ENCODE data around the gene TUBB4B.

Gene TUBB4B

DNA sequence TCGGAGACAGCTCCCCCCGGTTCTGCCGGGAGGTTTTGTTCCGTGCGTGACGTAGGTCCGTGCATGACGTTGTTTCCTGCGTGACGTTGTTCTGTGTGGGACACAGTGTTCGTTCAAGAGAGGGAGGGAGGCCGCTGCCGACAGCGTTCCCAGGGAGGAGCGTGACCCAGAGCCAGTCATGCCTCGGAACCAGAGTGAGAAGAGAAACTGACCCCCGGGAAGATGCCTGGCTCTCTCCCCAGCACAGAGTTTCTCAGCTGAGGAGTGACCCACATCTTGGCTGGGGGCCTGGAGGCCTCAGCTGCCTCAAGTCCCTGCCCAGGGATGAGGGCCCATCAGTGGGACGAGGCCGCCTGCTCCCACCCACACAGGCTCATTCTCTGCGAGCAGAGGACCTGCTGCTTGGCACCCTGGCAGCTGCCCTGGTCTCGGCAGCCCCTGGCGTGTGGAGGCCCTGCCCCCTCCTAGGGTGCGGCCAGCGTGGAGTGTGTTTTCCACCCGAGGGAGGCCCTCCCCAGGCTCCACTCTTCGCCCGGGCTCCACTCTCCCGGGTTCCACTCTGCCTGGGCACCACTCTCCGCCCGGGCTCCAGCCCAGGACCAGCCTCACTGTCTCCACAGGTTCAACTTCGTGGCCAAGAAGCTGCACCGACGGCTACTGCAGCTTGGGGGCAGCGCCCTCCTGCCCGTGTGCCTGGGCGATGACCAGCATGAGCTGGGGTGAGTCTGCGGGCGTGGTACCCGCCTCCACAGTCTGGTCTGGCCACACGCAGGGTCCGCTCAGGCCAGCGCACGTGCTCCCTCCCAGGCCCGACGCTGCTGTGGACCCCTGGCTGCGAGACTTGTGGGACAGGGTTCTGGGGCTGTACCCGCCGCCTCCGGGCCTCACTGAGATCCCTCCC is 27.7 kb upstream of the TUBB4B start:
- no peak overlapping the region for H3K4me3 ChIP-seq (ENCODE audit: low read length)
- no peaks in the 10 kb centered on the region for H3K9me3 ChIP-seq (ENCODE audit: insufficient read depth, low read depth, low read length)
- WGBS: 93% methylated on average over 49 of the region's 49 CpGs
- no peak overlapping the region for H3K9ac ChIP-seq (ENCODE audit: low read depth, low read length)
- H3K27ac ChIP-seq (ENCODE audit: low read depth, low read length): no peak overlapping the region
- H3K27me3 ChIP-seq (ENCODE audit: insufficient read depth, low read length): no peaks in the 10 kb centered on the region
- H3K36me3 ChIP-seq (ENCODE audit: insufficient read depth, low read length): peaks cover 31% of the 10 kb centered on the region
- no peaks in the 10 kb centered on the region for H3K4me1 ChIP-seq (ENCODE audit: insufficient read depth, low read length)

GRCh38 chr9:137214620-137215019 is 26.5 kb upstream of the TUBB4B start:
- H3K27me3 ChIP-seq (ENCODE audit: insufficient read depth, low read length): no peaks in the 10 kb centered on the region
- H3K4me3 ChIP-seq (ENCODE audit: low read length): no peak overlapping the region
- 96% methylated on average over 19 of the region's 19 CpGs for WGBS
- no peaks in the 10 kb centered on the region for H3K9me3 ChIP-seq (ENCODE audit: insufficient read depth, low read depth, low read length)
- H3K36me3 ChIP-seq (ENCODE audit: insufficient read depth, low read length): peaks cover 23% of the 10 kb centered on the region
- H3K4me1 ChIP-seq (ENCODE audit: insufficient read depth, low read length): no peaks in the 10 kb centered on the region; the same call in 1 of the 2 replicates
- H3K9ac ChIP-seq (ENCODE audit: low read depth, low read length): no peak overlapping the region
- no peak overlapping the region for H3K27ac ChIP-seq (ENCODE audit: low read depth, low read length)

DNA sequence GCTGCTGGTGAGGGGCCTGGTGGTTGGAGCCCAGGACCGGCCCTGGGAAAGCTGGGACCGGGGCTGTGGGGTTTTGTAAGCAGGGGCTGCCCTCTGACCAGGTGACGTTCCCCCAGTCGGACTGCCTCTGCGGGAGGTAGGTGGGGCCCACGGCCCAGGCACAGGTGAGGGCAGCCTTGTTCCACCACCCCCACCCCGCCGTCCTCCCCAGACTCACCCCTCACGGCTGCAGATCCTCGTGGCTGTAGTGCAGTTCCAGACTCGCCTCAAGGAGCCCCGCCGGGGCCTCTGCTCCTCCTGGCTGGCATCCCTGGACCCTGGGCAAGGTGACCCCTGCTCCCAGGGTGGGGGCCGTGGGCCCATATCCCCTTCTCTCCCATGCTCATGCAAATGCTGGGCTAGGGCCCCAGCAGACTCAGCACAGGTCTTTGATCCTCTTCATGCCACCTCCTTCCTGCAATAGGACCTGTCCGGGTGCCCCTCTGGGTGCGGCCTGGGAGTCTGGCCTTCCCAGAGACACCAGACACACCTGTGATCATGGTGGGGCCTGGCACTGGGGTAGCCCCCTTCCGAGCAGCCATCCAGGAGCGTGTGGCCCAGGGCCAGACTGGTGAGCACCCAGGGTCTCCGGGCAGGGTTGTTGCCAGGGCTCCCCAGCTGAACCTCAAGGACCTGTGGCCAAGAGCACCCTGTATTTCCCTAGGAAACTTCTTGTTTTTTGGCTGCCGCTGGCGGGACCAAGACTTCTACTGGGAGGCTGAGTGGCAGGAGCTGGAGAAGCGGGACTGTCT is 25.7 kb upstream of the TUBB4B start:
- Histone ChIP-seq H3K9ac (ENCODE audit: low read depth, low read length) (no peak overlapping the region), H3K4me3 (ENCODE audit: low read length) (no peak overlapping the region), H3K27me3 (ENCODE audit: insufficient read depth, low read length) (no peaks in the 10 kb centered on the region), H3K27ac (ENCODE audit: low read depth, low read length) (no peak overlapping the region), H3K9me3 (ENCODE audit: insufficient read depth, low read depth, low read length) (no peaks in the 10 kb centered on the region), H3K36me3 (ENCODE audit: insufficient read depth, low read length) (peaks cover 23% of the 10 kb centered on the region), H3K4me1 (ENCODE audit: insufficient read depth, low read length) (no peaks in the 10 kb centered on the region; the same call in 1 of the 2 replicates)
- WGBS: 95% methylated on average over 22 of the region's 22 CpGs

GRCh38 chr9:137216188-137216965 is 24.7 kb upstream of the TUBB4B start:
- Histone ChIP-seq H3K27ac (ENCODE audit: low read depth, low read length) (no peak overlapping the region), H3K4me3 (ENCODE audit: low read length) (no peak overlapping the region), H3K27me3 (ENCODE audit: insufficient read depth, low read length) (no peaks in the 10 kb centered on the region), H3K9ac (ENCODE audit: low read depth, low read length) (no peak overlapping the region), H3K36me3 (ENCODE audit: insufficient read depth, low read length) (peaks cover 23% of the 10 kb centered on the region), H3K4me1 (ENCODE audit: insufficient read depth, low read length) (no peaks in the 10 kb centered on the region; the same call in 1 of the 2 replicates), H3K9me3 (ENCODE audit: insufficient read depth, low read depth, low read length) (no peaks in the 10 kb centered on the region)
- WGBS: 94% methylated on average over 30 of the region's 30 CpGs

GRCh38 chr9:137217276-137218211 is 23.5 kb upstream of the TUBB4B start:
- no peak overlapping the region for H3K4me3 ChIP-seq (ENCODE audit: low read length)
- 56% methylated on average over 36 of the region's 36 CpGs for WGBS
- H3K36me3 ChIP-seq (ENCODE audit: insufficient read depth, low read length): peaks cover 23% of the 10 kb centered on the region
- H3K27me3 ChIP-seq (ENCODE audit: insufficient read depth, low read length): peaks cover 4% of the 10 kb centered on the region
- H3K9ac ChIP-seq (ENCODE audit: low read depth, low read length): no peak overlapping the region
- no peaks in the 10 kb centered on the region for H3K9me3 ChIP-seq (ENCODE audit: insufficient read depth, low read depth, low read length)
- no peaks in the 10 kb centered on the region; the same call in 1 of the 2 replicates for H3K4me1 ChIP-seq (ENCODE audit: insufficient read depth, low read length)
- no peak overlapping the region for H3K27ac ChIP-seq (ENCODE audit: low read depth, low read length)

DNA sequence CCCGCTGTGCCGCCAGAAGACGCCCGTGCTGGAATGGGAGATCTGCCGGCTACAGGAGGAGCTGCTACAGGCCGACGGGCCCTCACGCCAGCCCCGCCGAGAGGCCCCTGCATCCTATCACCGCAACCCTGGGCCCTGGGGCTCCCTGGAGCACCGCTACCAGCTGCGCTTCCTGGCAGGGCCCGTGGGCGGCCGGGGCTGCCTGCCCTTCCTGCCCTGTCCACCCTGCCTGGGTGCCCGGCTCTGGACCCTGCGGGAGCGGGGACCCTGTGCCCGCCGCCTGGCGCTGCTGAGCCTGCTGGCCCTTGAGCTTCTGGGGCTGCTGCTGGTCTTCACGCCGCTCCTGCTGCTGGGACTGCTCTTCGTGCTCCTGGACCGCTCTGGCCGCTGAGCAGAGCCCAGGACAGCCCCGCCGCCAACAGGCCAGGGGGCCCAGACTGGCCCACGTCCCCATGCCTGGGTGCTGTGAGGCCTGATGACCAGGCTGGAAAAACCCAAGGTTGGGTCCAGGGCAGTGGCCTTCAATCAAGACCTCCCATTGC is 22.8 kb upstream of the TUBB4B start:
- Histone ChIP-seq H3K27me3 (ENCODE audit: insufficient read depth, low read length) (peaks cover 10% of the 10 kb centered on the region), H3K9ac (ENCODE audit: low read depth, low read length) (no peak overlapping the region), H3K36me3 (ENCODE audit: insufficient read depth, low read length) (peaks cover 23% of the 10 kb centered on the region), H3K4me3 (ENCODE audit: low read length) (no peak overlapping the region), H3K4me1 (ENCODE audit: insufficient read depth, low read length) (no peaks in the 10 kb centered on the region; the same call in 1 of the 2 replicates), H3K9me3 (ENCODE audit: insufficient read depth, low read depth, low read length) (no peaks in the 10 kb centered on the region), H3K27ac (ENCODE audit: low read depth, low read length) (no peak overlapping the region)
- whole genome bisulfite sequencing: 94% methylated on average over 30 of the region's 30 CpGs

DNA sequence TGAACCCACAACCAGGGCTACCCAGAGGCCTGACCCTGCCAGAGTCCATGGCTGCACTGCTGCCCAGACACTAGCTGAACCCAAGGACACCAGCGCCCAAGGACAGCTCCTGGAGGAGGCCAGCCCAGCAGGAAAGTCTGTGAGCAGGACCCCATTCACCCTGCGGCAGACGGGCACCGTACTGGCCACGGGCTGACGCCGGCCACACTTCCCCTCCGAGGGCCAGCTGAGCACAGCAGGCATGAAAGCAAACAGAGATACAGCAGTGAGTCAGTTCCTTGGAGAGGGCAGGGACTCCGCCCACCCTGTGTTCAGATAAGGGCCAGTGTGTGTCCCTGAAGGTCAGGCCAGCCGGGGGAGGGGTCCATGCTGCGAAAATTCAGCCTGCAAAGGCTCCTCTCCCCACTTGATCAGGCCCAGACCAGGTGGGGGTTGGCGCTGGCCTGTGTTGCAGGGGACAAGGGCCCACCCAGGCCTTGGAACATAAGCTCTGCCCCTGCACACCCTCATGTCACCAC is 22.3 kb upstream of the TUBB4B start:
- 63% methylated on average over 12 of the region's 12 CpGs for WGBS
- no peak overlapping the region for H3K27ac ChIP-seq (ENCODE audit: low read depth, low read length)

DNA sequence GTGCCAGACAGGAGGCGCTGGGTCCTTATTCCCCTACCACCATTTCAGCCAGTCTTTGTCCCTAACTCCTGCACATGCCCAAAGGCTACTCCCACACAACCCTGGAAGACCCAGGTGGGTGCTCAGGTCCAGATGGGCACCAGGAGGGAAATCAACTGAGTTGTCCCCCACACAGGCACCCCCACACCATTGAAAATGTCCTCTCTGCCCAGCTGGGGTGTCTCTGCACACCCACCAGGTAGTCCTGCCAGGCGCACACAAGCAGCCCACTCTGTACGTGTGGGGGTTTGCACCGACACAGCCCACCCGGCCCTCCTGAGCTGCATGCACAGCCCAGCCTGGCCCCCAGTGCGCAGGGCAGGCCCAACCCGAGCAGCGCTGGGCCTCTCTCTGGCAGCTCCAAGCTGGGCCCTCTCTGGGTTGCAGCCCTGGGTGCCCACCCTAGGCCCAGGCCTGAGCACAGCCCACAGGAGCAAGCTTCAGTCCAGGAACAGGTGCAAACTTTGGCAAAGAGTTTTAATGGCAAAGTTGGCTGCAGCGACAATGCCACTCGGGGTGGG is 21.2 kb upstream of the TUBB4B start:
- 94% methylated on average over 10 of the region's 10 CpGs for WGBS
- no peaks in the 10 kb centered on the region; the same call in 1 of the 2 replicates for H3K4me1 ChIP-seq (ENCODE audit: insufficient read depth, low read length)
- H3K36me3 ChIP-seq (ENCODE audit: insufficient read depth, low read length): peaks cover 15% of the 10 kb centered on the region
- H3K9ac ChIP-seq (ENCODE audit: low read depth, low read length): no peak overlapping the region
- H3K27ac ChIP-seq (ENCODE audit: low read depth, low read length): no peak overlapping the region
- peaks cover 10% of the 10 kb centered on the region for H3K27me3 ChIP-seq (ENCODE audit: insufficient read depth, low read length)
- H3K9me3 ChIP-seq (ENCODE audit: insufficient read depth, low read depth, low read length): no peaks in the 10 kb centered on the region
- no peak overlapping the region for H3K4me3 ChIP-seq (ENCODE audit: low read length)

More for the DNA sequence above, 22.3 kb upstream of the TUBB4B start:
- Histone ChIP-seq H3K9ac (ENCODE audit: low read depth, low read length) (no peak overlapping the region), H3K4me1 (ENCODE audit: insufficient read depth, low read length) (no peaks in the 10 kb centered on the region; the same call in 1 of the 2 replicates), H3K36me3 (ENCODE audit: insufficient read depth, low read length) (peaks cover 23% of the 10 kb centered on the region), H3K9me3 (ENCODE audit: insufficient read depth, low read depth, low read length) (no peaks in the 10 kb centered on the region), H3K4me3 (ENCODE audit: low read length) (no peak overlapping the region), H3K27me3 (ENCODE audit: insufficient read depth, low read length) (peaks cover 10% of the 10 kb centered on the region)

DNA sequence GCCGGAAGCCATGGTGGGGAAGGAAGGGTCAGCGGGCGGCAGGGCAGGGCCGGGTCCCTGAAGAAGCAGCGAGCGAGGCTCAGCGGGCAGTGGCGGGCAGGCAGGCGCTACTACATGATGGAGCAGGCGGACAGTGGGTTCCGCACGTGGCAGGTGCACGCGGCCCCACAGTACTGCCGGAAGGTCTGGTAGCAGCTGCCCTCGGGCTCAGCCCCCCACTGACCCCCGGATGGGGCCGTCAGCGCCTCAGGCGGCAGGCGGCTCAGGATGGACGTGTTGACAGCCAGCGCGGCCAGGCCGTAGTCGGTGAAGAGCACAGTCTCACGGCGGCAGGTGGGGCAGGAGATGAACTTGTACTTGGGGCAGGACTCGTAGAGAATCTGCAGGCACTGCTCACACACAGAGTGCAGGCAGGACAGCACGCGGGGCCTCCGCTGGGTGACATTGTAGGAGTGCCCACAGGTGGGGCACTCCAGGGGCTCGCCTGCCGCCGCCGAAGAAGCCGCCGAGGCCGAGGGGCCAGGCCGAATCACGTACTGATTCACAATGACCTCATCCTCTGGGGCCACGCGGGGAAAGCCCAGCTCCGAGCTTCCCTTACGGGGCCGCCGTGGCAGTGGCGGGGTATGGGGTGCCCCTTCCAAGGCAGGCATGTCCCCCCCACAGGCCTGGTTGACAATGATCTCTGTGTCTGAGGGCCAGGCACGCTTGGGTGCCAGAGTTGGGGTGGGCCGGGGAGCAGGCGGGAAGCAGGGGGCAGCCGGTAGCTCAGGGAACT is 20.6 kb upstream of the TUBB4B start:
- Histone ChIP-seq H3K9me3 (ENCODE audit: insufficient read depth, low read depth, low read length) (no peaks in the 10 kb centered on the region), H3K36me3 (ENCODE audit: insufficient read depth, low read length) (peaks cover 9% of the 10 kb centered on the region), H3K27me3 (ENCODE audit: insufficient read depth, low read length) (peaks cover 10% of the 10 kb centered on the region), H3K27ac (ENCODE audit: low read depth, low read length) (no peak overlapping the region), H3K4me3 (ENCODE audit: low read length) (no peak overlapping the region), H3K4me1 (ENCODE audit: insufficient read depth, low read length) (no peaks in the 10 kb centered on the region; the same call in 1 of the 2 replicates), H3K9ac (ENCODE audit: low read depth, low read length) (no peak overlapping the region)
- 91% methylated on average over 52 of the region's 52 CpGs for WGBS

All from HUES64 (cell line).